ENCODE results near the gene SOD3. TPM values are rescaled to one million over a fixed set of nuclear protein-coding genes. Genes with fewer than 3 reads are reported as not detected.

Gene SOD3
- total RNA-seq, 4 donors from 2014 or later: 199 to 801 (median 448) TPM

- TF ChIP-seq POLR2A (IDR thresholded peaks at IDR 0.05): no peak
- TF ChIP-seq, protein P1, sequence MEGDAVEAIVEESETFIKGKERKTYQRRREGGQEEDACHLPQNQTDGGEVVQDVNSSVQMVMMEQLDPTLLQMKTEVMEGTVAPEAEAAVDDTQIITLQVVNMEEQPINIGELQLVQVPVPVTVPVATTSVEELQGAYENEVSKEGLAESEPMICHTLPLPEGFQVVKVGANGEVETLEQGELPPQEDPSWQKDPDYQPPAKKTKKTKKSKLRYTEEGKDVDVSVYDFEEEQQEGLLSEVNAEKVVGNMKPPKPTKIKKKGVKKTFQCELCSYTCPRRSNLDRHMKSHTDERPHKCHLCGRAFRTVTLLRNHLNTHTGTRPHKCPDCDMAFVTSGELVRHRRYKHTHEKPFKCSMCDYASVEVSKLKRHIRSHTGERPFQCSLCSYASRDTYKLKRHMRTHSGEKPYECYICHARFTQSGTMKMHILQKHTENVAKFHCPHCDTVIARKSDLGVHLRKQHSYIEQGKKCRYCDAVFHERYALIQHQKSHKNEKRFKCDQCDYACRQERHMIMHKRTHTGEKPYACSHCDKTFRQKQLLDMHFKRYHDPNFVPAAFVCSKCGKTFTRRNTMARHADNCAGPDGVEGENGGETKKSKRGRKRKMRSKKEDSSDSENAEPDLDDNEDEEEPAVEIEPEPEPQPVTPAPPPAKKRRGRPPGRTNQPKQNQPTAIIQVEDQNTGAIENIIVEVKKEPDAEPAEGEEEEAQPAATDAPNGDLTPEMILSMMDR (IDR thresholded peaks at IDR 0.05): no peak
- peak; percentile 96 for TF ChIP-seq POLR2AphosphoS5 (IDR thresholded peaks at IDR 0.05)
- TF ChIP-seq EP300 (IDR thresholded peaks at IDR 0.05): no peak
- Histone ChIP-seq H3K4me3 (no peak overlapping the region), H3K4me1 (peaks cover 16 to 65% (median 26%) of the 10 kb centered on the region in 3 donors), H3K27ac (peak overlapping the region; percentile 63 to 71 (median 68)), H3K27me3 (no peaks in the 10 kb centered on the region), H3K36me3 (no peaks in the 10 kb centered on the region), H3K9me3 (no peaks in the 10 kb centered on the region)
- 16 to 29% methylated on average over 2 to 3 of the region's 3 CpGs for WGBS, 2 donors (ENCODE audit: low coverage in 1 of 2)
- ATAC-seq: peak; percentile 83
Measured at GRCh38 chr4:24778464-24779225, 16.7 kb upstream of the SOD3 start.

GRCh38 chr4:24780936-24781495, 14.4 kb upstream of the SOD3 start:
- no peak overlapping the region for H3K4me3 ChIP-seq
- peaks cover 16 to 65% (median 26%) of the 10 kb centered on the region in 3 donors for H3K4me1 ChIP-seq
- TF ChIP-seq EP300 (IDR thresholded peaks at IDR 0.05) (no peak), POLR2AphosphoS5 (IDR thresholded peaks at IDR 0.05) (peak; percentile 37)
- no peaks in the 10 kb centered on the region for H3K36me3 ChIP-seq
- H3K27ac ChIP-seq: peak overlapping the region; percentile 81 to 89 (median 84)
- H3K27me3 ChIP-seq: no peaks in the 10 kb centered on the region
- ATAC-seq: no peak
- no peaks in the 10 kb centered on the region for H3K9me3 ChIP-seq
- 83% methylated on average over 2 of the region's 2 CpGs; no CpG with 5 or more reads in 1 of the 2 donors for WGBS, 2 donors (ENCODE audit: low coverage in 1 of 2)

DNA sequence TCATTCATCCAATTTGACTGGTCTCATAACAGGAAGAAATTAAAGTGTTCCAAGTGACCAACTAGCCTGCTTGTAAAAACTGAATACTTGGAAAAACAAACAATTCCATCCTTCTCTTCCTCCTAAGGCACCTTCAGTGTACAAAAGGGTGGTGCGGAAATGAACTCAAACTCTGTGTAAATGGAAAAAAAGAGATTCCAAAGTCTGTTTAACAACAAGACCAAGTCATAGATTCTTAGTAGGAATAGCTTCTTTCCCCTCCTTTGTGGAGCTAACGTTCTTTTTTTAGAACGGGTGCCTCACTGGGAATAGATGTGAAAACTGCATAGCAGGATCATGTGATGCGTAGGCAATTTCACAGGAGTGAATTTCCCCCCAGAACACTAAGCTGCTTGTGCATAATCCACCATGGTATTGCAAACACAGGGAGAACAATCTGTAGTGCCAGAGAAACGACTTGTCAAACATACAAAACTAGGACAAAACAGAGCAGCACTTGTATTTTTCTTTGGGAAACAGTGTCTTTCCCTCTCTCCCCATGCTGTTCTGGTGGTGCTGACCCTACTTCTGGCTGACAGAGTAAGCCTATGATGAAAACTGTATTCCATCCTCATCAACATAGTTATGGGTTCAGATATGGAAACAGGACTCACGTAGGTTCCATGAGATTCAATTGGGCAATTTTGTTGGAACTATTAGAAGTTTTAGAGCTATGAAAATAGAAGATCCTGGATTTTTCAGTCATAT, 13.2 kb upstream of the SOD3 start:
- ATAC-seq: peak; percentile 74

DNA sequence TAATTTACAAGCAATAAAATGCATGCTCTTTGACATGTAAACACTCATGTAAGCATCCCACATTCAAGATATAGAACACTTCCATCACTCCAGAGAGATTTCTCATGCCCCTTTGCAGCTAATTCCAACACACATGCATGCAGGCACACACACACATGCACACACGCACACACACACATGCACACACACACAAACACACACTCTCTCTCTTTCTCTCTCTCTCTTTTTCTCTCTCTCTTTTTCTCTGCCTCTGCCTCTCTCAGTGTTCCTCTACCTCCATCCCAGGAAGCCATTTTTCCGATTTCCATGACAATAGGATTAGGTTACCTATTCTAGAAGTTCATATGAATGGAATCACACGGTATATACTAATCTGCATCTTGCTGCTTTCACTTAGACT, 11.9 kb upstream of the SOD3 start:
- Histone ChIP-seq H3K4me1 (peaks cover 13 to 50% (median 16%) of the 10 kb centered on the region in 3 donors), H3K27me3 (no peaks in the 10 kb centered on the region), H3K9me3 (no peaks in the 10 kb centered on the region), H3K36me3 (no peaks in the 10 kb centered on the region), H3K27ac (peak overlapping the region in 3 of 4 donors; percentile 81 to 84 (median 83)), H3K4me3 (no peak overlapping the region)
- WGBS, 2 donors (ENCODE audit: low coverage in 1 of 2): 81 to 85% methylated on average over 3 of the region's 3 CpGs
- TF ChIP-seq POLR2AphosphoS5 (IDR thresholded peaks at IDR 0.05) (no peak), POLR2A (IDR thresholded peaks at IDR 0.05) (no peak), EP300 (IDR thresholded peaks at IDR 0.05) (no peak)
- TF ChIP-seq, protein P1 (IDR thresholded peaks at IDR 0.05): no peak
- ATAC-seq: no peak

More for the DNA sequence above, 13.2 kb upstream of the SOD3 start:
- Histone ChIP-seq H3K9me3 (no peaks in the 10 kb centered on the region), H3K27ac (peak overlapping the region; percentile 81 to 89 (median 84)), H3K4me3 (no peak overlapping the region), H3K4me1 (peaks cover 16 to 63% (median 26%) of the 10 kb centered on the region in 3 donors), H3K27me3 (no peaks in the 10 kb centered on the region), H3K36me3 (no peaks in the 10 kb centered on the region)
- TF ChIP-seq, protein P1 (IDR thresholded peaks at IDR 0.05): peak in 2 of 4 experiments; percentile 13 to 21
- TF ChIP-seq EP300 (IDR thresholded peaks at IDR 0.05) (no peak), POLR2A (IDR thresholded peaks at IDR 0.05) (no peak), POLR2AphosphoS5 (IDR thresholded peaks at IDR 0.05) (peak; percentile 88)
- WGBS, 2 donors (ENCODE audit: low coverage in 1 of 2): 15 to 36% methylated on average over 4 to 6 of the region's 6 CpGs

GRCh38 chr4:24791043-24791442, 4.3 kb upstream of the SOD3 start:
- TF ChIP-seq, protein P1 (IDR thresholded peaks at IDR 0.05): no peak
- TF ChIP-seq POLR2AphosphoS5 (IDR thresholded peaks at IDR 0.05) (no peak), POLR2A (IDR thresholded peaks at IDR 0.05) (no peak), EP300 (IDR thresholded peaks at IDR 0.05) (no peak)
- no peak overlapping the region for H3K27ac ChIP-seq
- no peaks in the 10 kb centered on the region for H3K27me3 ChIP-seq
- H3K4me3 ChIP-seq: no peak overlapping the region
- ATAC-seq: no peak
- no peaks in the 10 kb centered on the region for H3K36me3 ChIP-seq
- H3K9me3 ChIP-seq: no peaks in the 10 kb centered on the region
- peaks cover 0 to 26% (median 5%) of the 10 kb centered on the region in 3 donors for H3K4me1 ChIP-seq

Measured in gastroesophageal sphincter (tissue), 4 donors.